Measurements from ENCODE around the gene TCEA2.

DNA sequence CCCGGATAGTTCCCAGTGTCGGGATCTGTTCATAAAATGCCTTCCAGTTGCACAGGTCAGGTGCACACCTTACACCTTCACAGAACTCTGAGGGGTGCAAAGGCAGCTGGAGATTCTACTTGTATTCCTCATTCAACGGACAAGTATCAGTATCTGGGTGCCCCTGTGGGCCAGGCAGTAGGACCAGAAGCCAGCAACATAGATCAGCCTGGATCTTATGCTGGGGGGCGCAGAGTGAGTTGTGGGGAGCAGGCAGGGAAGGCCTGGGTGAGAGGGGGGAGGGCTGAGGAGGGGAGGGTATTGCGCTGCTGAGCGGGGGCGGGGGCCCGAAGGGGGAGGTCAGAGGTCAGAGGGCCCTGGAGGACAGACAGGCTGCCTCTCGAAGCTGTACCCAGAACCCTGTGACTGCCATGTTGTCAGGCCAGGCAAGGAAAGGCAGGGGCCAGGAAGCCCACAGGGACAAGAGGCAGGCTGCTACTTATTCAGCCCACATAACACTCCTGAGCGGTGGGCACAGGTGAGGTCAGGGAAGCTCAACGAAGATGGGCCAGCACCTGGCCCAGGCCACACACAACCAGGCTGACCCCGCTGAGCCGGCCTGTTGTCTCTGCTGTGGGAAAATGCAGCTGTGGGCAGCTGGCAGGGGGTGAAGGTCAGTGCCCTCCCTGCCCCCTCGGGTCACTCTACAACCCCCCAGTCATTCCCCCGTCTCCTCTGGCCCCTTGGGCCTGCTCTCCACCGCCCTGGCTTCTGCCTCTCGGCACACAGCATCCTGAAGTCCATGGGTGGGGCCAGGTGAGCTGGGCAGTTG lies 18.0 kb downstream of the TCEA2 start:
- TF ChIP-seq ZNF274 (IDR thresholded peaks at IDR 0.05; ENCODE audit: low read depth, low read length), result no peak
- TF ChIP-seq YY1 (IDR thresholded peaks at IDR 0.05; ENCODE audit: insufficient read depth, insufficient read length), result no peak

Measured in NT2/D1 (cell line).